GM18907 (cell line): ENCODE results near the gene TNP2.
A peak's percentile ranks its signal among the peaks of the same experiment; 100 is the strongest.

Source experiments
- ATAC-seq: cut with Tn5 transposase; IDR thresholded peaks from one replicate; pipeline ENCODE4 v1.9.1; 2021; ENCODE audit warnings: mild to moderate bottlenecking, moderate library complexity; ENCODE audit not compliant: unreplicated experiment

Gene TNP2

DNA sequence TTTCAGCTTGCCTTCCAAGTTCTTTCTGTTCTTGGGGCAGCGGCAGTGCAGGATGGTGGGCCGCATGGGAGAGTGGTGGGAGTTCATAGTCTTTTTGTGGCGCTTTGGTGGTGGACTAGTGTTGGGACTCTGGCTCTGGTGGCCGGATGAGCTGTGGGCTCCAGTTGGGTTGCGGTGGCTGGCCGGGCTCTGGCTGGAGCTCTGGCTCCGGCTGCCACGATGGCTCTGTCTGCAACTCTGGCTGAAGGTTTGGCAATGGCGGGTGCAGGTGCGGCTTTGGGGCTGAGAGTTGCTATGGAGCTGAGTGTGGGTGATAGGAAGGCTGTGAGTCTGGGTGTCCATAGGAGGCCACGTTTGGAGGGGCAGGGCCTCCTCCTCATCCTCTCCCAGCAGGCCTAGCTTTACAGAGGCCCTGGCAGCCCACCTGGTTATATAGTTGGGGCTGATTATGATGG is at the start of gene TNP2:
TSS of gene TNP2 (minus strand) at position 405 of the 455 bp plus-strand sequence. CDS start at position 342, 63 bp downstream.
- ATAC-seq = no peak

DNA sequence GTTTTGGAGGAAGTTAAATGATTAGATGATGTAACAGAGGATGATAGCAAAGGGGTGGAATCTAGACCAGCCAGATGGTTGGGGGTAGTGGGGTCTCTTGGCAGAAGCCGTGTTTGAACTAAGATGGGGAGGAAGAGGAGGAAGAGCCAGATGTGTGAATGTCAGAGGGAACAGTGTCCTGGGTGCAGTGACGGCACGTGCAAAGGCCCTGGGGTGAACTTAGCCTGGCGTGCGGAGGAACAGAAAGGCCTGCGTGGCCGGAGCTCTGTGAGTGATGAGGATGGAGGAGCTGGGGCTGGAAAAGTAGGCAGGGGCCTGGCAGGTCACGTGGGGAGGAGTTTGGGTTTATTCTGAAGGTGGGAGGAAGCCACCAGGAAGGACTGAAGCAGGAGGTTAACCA is 49.7 kb upstream of the TNP2 start:
- no peak for ATAC-seq

DNA sequence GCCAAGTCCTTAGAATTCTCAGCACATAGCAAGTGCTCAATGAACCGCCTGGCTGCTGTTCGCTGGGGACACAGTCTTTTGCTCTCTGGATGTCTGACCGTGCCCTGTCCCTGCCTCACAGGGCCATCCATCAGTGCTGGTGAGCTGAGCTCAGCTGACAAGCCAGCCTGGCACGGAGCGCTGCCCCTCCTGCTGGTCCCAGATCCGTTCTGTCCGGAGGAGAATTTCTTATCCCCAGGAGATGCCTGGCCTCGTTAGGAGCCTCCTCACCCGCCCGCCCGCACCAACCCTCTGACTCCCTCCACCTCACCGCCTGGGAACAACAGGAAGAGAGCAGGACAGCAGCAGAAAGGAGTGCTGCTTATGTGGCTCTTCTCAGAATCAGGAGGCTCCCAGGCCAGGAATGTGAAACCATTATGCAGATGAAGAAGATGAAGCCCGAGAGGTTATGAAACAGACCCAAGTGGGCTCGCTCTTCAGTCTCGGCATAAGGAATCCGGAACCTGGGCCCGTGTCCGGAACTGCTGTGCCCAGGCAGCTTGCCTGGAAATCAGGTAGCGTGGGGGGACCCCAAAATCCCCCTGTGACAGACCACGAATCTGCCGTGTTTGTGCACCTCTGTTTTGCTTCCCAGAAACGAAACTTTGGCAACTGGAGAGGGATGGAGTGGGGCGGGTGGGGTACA is 47.3 kb upstream of the TNP2 start:
- no peak for ATAC-seq

DNA sequence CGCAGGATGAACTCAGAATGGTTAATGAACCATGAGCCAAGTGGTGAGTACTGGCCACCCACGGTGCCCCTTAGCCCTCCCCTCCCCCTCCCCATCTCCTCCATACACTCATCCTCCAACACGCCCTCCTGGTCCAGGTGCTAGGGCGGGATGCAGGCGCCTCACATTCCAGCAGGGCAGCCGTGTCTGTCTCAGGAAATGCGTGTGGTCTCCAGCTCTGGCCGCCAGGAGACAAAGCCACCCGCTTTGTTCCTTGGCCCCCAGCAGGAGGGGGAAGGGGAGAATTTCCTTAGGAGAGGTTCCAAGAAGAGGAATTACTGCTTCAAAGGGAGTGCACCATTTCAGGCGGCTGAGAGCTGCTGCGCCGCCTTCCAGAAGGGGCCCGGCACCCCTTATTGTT is 46.4 kb upstream of the TNP2 start:
- no peak for ATAC-seq

DNA sequence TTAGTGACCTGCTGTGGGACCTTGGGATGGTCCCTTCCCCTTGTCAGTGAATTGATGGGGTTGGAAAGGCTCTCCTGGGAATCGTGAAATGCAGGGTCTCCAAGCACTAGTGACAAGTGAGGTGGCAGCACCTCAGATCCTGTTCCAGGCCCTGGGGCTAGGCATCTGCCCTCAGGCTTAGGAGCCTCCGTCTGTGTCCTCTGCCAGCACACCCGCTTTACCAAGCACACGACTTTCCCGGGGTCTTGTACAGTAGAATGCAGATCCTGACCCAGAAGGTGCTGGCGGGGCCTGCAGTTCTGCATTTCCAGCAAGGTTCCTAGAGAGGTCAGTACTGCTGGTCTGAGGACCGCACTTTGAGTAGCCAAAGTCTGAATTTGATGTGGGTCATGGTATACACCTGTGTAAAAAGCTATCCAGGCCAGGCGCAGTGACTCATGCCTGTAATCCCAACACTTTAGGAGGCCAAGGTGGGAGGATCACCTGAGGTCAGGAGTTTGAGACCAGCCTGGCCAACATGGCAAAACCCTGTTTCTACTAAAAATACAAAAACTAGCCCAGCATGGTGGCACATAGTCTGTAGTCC is 45.3 kb upstream of the TNP2 start:
- ATAC-seq = no peak

DNA sequence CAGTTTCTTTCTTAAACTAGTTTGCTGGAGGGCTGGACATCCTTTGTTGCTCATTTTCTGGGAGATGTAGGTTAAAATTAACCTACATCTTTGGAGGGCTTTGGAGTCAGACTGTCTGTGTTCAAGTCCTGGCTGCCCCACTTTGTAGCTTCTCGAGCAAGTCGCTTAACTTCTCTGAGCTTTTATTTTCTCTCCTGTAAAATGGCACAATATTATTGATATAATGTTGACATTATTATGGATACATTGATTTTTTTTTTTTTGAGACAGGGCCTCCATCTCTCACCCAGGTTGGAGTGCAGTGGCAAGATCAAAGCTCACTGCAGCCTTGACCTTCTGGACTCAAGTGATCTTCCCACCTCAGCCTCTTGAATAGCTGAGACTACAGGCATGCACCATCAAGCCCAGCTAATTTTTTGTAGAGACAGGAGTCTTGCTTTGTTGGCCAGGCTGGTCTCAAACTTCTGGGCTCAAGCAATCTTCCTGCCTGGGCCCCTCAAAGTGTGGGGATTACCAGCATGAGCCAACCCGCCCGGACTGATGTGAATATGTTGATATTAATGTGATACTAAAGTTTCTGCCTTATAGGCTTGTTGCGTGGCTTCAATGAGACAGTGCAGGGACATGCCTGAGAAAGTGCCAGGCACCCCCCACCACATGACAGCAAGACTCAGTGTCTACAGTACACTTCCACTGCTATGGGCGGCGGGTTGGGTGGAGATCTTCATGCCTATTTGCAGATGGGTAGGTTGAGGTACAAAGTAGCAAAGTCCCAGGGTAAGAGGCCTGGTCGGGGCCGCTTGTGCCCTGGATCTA is 44.6 kb upstream of the TNP2 start:
- ATAC-seq = no peak

DNA sequence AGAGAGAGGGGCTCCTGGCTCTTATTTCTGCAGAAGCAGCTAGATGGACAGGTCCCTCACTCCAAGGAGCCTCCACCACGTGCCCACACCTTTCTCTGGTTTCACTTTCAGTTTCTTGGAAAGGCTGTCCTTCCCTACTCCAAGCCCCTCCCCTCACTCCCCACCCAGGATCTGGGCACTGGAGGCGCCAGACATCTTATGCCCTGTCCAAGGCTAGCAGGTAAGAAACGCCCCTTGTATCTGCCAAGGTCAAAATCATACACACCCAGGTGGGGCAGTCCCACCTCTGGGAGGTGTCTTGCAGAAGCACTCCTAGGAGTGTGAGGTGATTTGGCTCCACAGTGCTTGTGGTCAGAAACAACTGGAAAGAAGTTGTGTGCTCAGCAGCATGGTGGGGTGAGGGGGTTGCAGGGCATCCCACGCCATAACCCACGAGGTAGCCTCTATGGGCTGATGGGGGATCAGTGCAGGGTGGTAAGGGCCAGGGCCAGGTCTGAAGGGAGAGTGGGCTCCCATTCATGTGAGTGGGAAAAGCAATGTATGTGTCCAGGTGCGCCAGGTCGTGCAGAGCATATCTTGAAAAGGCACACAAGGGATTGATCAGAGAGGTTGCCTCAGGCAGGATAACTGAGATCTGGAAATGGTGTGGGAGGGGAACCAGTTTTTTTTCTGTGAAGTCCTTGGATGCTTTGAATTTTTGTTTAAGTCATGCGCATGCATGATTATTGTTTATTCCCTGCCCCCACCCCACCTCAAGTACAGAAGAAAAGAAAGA is 43.8 kb upstream of the TNP2 start:
- ATAC-seq = no peak

DNA sequence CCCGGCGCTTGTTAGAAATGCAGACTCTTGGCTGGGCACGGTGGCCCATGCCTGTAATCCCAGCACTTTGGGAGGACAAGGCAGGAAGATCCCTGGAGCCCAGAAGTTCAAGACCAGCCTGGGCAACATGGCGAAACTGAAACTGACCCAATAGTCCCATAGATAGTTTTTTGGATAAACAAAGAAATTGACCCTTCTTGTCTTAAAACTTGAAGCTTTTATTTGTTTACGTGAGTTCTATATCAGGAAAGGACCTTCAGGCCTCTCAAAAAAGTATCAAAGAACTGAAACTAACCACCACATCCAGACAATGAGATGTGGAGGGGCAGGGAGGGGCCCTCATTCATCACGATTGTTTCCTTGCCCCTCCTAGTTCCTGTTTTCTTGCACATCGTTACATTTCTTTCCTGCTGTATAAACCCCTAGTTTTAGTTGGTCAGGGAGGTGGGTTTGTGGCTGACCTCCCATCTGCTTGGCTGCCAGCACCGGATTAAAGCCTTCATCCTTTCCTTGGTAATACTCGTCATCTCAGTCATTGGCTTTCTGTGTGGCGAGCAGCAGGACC is 42.0 kb upstream of the TNP2 start:
- peak; percentile 41 for ATAC-seq

DNA sequence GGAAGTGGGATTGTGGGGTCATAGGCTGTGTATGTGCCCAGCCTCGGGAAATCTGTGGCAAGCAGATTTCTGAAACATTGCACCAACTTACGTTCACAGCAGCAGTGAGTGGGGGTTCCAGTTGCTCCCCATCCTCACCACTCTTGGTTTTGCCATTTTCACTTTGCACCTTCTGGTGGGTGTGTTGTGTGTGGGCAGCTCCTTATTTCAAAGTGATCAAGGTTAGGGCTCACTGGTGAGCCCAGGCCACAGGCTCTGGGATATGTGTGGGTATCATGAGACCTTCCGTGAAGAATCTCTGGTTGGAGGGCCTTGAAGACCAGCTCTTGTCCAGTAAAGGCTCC is 41.5 kb upstream of the TNP2 start:
- no peak for ATAC-seq

DNA sequence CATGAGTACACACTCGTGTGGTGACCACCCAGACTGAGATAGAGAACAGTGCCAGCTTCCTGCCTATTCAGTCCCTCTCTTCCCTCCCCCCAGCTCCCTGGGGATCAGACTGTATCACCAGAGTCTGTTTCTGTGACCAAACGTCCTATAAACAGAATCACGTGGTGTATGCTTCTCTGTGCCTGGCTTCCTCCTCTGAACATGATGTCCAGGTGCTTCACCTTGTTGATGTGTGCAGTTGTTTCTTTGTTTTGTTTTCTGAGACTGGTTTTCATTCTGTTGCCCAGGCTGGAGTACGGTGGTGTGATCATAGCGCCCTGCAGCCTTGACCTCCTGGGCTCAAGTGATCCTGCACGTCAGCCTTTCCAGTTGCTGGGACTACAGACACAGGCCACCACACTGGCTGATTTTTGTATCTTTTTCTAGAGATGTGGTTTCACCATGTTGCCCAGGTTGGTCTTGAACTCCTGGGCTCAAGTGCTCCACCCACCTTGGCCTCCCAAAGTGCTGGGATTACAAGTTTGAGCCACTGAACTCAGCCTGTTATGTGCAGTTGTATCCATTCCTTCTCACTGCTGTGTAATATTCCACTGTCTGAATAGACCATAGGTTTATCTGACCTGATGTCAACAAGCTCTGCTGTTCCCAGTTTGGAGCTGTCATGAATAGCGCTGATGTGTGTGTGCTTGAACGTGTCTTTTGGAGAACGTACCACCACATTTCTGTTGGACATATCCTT is 40.9 kb upstream of the TNP2 start:
- ATAC-seq = peak; percentile 48

DNA sequence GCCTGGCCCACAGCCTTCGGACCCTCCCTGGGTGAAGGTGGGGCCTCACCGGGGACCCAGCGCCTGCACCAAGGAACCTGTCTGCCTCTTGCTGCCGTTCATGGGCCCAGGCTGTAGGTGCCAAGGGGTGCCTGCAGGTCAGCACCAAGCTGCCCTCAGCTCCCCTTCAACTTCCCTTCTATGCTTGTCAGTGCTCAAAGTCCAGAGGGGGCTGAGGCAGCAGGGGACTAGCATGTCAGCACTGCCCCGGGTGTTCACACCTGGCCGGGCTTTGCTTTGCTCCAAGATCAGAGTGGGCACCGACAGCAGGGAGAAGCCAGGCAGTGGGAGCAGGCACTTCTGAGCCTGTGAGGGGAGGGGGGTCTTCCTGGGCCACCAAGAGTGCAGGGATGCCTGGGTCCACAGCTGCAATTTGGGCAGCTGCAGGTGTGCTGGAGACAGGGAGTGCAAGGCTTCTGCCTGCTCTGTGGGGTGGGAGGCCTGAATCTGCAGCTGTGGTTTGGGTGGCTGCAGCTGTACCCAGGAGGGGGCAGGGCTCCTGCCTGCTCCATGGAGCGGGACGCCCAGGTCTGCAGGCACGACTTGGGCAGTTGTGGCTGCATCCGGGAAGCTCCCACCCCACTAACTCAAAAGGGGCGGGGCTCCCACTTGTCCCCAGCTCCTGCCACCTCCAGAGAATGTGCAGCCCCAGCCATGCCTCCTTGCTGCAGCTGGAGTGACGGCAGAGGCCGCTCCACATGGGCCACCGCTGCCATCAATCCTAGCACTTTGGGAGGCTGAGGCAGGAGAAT is 39.6 kb upstream of the TNP2 start:
- no peak for ATAC-seq

DNA sequence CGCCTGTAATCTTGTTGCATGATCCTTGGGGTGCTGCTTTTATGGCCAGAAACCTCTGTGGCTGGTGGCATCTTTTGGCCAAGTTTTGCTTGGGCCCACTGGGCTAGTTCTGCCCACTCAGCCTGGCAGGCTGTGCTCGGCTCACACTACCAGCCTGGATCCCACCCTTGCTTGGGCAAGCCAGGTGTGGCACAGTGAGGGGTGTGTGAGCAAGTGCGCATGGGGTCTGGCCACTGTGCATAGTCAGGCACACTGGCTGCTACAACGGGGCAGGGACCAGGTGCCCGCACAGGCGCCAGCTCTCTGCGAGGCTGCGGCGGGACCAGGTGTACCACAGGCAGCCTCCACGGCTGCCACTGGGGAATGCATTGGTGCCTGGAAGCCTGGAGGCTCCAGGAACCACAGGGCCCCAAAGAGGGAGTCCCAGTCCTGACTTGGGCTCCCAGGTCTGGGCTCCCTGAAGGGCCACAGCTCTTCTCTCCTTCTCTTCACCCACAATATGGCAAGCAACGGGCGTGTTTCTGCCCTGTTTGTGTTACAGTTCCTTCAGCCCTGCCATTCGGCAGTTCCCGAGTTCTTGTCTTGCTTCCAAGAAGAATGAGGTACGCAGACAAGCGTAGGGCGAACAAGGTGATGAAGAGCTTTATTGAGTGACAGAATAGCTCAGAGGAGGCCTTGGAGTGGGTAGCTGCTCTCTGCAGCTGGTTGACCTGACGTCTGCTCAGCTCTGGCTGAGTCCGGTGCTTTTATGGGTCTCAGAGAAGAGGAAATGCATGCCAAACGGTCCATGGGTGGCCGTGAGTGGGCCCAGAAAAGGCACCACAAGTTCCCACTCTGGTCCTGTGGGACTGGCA is 38.7 kb upstream of the TNP2 start:
- no peak for ATAC-seq

DNA sequence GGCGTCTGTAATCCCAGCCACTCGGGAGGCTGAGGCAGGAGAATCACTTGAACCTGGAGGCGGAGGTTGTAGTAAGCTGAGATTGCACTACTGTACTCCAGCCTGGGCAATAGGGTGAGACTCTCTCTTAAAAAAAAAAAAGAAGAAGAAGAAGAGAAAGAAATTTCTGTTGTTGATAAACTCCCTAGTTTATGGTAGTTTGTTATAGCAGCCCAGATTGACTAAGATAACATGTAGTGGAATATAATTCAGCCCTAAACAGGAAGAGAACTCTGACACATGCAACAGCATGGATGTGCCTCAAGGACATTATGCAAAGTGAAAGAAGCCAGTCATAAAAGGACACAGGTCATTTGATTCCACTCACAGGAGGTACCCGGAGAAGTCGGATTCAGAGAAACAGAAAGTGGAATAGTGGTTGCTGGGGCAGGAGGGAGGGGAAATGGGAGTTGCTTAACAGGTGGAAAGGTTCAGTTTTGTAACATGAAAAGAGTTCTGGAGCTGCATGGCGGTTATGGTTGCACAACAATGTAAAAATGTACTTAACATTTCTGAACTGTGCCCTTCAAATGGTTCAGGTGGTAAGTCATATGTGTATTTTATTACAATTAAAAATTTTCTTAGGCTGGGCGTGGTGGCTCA is 38.0 kb upstream of the TNP2 start:
- no peak for ATAC-seq

DNA sequence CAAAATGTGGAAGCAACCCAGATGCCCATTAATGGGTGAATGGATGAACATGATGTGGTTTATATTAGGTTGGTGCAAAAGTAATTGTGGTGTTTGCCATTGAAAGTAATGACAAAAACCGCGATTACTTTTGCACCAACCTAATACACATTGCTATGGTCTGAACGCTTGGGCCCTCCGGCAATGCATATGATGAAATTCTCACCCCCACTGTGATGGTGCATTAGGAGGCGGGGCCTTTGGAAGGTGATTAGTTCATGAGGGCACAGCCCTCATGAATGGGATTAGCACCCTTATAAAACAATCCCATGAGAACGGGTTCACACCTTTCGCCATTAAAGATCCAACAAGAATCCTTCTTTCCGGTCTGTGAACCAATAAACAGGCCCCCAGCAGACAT is 37.3 kb upstream of the TNP2 start:
- ATAC-seq = no peak

DNA sequence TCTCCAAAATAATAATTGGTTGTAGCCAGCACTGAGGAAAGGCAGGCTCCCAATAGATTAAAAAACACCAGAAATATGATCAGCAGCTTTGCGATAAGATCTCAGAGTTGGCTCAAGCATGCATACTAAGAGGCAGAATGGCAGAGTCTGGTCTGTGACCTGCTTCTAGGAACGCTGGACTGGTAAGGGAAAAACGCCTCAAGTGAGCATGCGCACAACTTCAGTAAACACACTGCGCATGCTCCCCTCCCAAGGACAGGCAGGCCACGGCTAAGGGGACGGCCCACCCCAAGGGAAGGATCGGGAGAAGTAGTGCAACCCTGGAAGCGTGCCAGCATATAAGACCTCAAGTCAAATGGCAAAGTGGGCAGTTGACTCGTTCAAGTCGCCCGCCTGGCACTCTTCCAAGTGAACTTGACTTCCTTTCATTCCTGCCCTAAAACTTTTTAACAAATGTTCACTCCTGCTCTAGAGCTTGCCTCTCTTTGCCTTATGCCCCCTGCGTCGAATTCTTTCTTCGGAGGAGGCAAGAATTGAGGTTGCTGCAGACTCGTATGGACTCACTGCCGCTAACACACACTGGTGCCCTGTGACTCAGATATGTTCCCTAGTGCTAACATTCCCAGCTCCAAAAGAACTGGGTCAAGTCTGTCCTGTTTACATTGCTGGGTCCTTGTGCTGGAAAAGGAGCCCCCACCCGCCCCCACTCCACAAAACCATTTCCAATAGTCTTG is 34.4 kb upstream of the TNP2 start:
- ATAC-seq = no peak

DNA sequence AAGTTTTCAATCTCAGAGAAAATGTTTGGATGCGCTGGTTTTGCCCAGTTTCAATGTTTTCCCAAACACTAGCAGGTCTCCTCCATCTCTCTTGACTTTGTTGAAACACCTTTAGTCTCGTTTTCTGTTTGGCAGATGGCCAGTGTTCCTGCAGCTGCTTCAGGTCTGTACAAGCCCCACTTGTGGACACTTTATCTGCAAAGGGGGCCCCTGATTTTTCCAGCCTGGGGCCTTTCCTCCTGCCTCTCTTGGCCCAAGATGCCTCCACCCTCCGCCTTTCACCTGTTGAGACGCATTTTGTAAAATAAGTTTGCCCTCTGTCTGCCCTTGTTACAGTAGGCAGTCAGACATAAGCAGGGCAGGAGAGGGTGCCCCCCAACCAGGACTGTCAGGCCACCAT is 33.9 kb upstream of the TNP2 start:
- ATAC-seq = no peak
